HepG2 (cell line): ENCODE measurements around the gene ANKRD13C. TPM values are rescaled to one million over a fixed set of nuclear protein-coding genes. Genes with fewer than 3 reads are reported as not detected.

Source experiments
- ARNTL ChIP-seq: sonication (generic); formaldehyde crosslinking; IDR thresholded peaks from 2 replicates; pipeline ENCODE4 v1.4.0; 2020; ENCODE audit warnings: mild to moderate bottlenecking, missing genetic modification reagents
- ATF7 ChIP-seq, 2 experiments: fragments of 450-650 bp in 1 of 2; sonication (generic) in 1 of 2; formaldehyde crosslinking in 1 of 2; IDR thresholded peaks; 2 replicates each; pipeline versions ENCODE4 v1.4.0 to v1.6.1; 2016 to 2020; ENCODE audit warnings: antibody characterized with exemption in 1 of 2, mild to moderate bottlenecking in 1 of 2, missing genetic modification reagents in 1 of 2
- GATAD1 ChIP-seq: IDR thresholded peaks from 2 replicates; pipeline ENCODE4 v1.6.1; 2016; ENCODE audit warnings: missing genetic modification reagents, missing compliant biosample characterization
- HDAC1 ChIP-seq: sonication (generic); formaldehyde crosslinking; IDR thresholded peaks from 2 replicates; pipeline ENCODE4 v1.5.1; 2020; ENCODE audit warnings: mild to moderate bottlenecking, missing genetic modification reagents
- MEIS2 ChIP-seq: sonication (generic); formaldehyde crosslinking; IDR thresholded peaks from 2 replicates; pipeline ENCODE4 v1.9.0; 2021; ENCODE audit warnings: mild to moderate bottlenecking, missing genetic modification reagents
- MIER3 ChIP-seq: IDR thresholded peaks from 2 replicates; pipeline ENCODE4 v1.6.1; 2016; ENCODE audit warnings: missing compliant biosample characterization, borderline replicate concordance
- MIXL1 ChIP-seq: IDR thresholded peaks from 2 replicates; pipeline ENCODE4 v1.6.1; 2016
- NFATC3 ChIP-seq: sonication (generic); formaldehyde crosslinking; IDR thresholded peaks from 2 replicates; pipeline ENCODE4 v1.5.1; 2020; ENCODE audit warnings: mild to moderate bottlenecking, missing genetic modification reagents
- SPEN ChIP-seq: sonication (generic); formaldehyde crosslinking; IDR thresholded peaks from 2 replicates; pipeline ENCODE4 v1.5.1; 2020; ENCODE audit warnings: low read depth, mild to moderate bottlenecking, missing genetic modification reagents
- ZC3H4 ChIP-seq: sonication (generic); formaldehyde crosslinking; IDR thresholded peaks from 2 replicates; pipeline ENCODE4 v1.4.0; 2020; ENCODE audit warnings: missing genetic modification reagents, borderline replicate concordance
- ZNF253 ChIP-seq: sonication (generic); formaldehyde crosslinking; IDR thresholded peaks from 2 replicates; pipeline ENCODE4 v1.8.0; 2022; ENCODE audit warnings: mild to moderate bottlenecking, missing genetic modification reagents, borderline replicate concordance
- ZNF282 ChIP-seq: fragments of 450-650 bp; IDR thresholded peaks from 2 replicates; pipeline ENCODE4 v1.6.1; 2018; ENCODE audit not compliant: partially characterized antibody
- ZNF30 ChIP-seq: sonication (generic); formaldehyde crosslinking; IDR thresholded peaks from 2 replicates; pipeline ENCODE4 v1.5.0; 2020; ENCODE audit warnings: mild to moderate bottlenecking, missing genetic modification reagents
- ZNF510 ChIP-seq: sonication (generic); formaldehyde crosslinking; IDR thresholded peaks from 2 replicates; pipeline ENCODE4 v1.4.0; 2020; ENCODE audit warnings: low read depth, mild to moderate bottlenecking, missing genetic modification reagents
- ZNF747 ChIP-seq: sonication (generic); formaldehyde crosslinking; IDR thresholded peaks from 2 replicates; pipeline ENCODE4 v1.8.1; 2023; ENCODE audit warnings: missing genetic modification reagents, mild to moderate bottlenecking, borderline replicate concordance
- ZNF749 ChIP-seq: sonication (generic); formaldehyde crosslinking; IDR thresholded peaks from 2 replicates; pipeline ENCODE4 v1.8.0; 2022; ENCODE audit warnings: mild to moderate bottlenecking, missing genetic modification reagents, moderate library complexity, borderline replicate concordance
- polyA plus RNA-seq, 8 experiments: library from polyadenylated mRNA; depleted of rRNA in 3 of 8; stranded (reverse) in 7 of 8; unstranded in 1 of 8; fragments of >200 nt; fragmentation: Illumina TruSeq in 4 of 8; extraction: Trizol in 4 of 8; gene quantifications; 2 replicates each; pipeline versions ENCODE4 v1.2.1 to v1.2.3, GENCODE V29; 2011 to 2016; ENCODE audit warnings: low read depth in 4 of 8, missing spikeins in 1 of 8, mixed read lengths in 1 of 8; ENCODE audit not compliant: insufficient read depth in 1 of 8
- total RNA-seq, 5 experiments: library from RNA; depleted of rRNA; stranded (reverse); fragments of >200 nt; fragmentation: Illumina TruSeq; extraction: Trizol; gene quantifications; 2 replicates each; pipeline ENCODE4 v1.2.3, GENCODE V29; 2016; ENCODE audit warnings: low read depth in 1 of 5
- TF ChIP-seq, protein P1 (sequence below): sonication (generic); formaldehyde crosslinking; IDR thresholded peaks from 2 replicates; pipeline ENCODE4 v1.4.0; 2020; ENCODE audit warnings: missing genetic modification reagents
- TF ChIP-seq, protein P2 (sequence below): sonication (generic); formaldehyde crosslinking; IDR thresholded peaks from 2 replicates; pipeline ENCODE4 v1.8.0; 2022; ENCODE audit warnings: mild to moderate bottlenecking, missing genetic modification reagents; ENCODE audit not compliant: insufficient replicate concordance
- TF ChIP-seq, protein P3 (sequence below): sonication (generic); formaldehyde crosslinking; IDR thresholded peaks from 2 replicates; pipeline ENCODE4 v1.4.0; 2020; ENCODE audit warnings: missing genetic modification reagents, mild to moderate bottlenecking, borderline replicate concordance
- TF ChIP-seq, protein P4 (sequence below): sonication (generic); formaldehyde crosslinking; IDR thresholded peaks from 2 replicates; pipeline ENCODE4 v1.8.1; 2023; ENCODE audit warnings: mild to moderate bottlenecking, missing genetic modification reagents, borderline replicate concordance

ANKRD13C gene
- total and polyA plus RNA-seq, 2 of the 13 experiments (the other 11 are each of a cell fraction or from before 2014, with no cell fraction given) = 6.2 to 17.6 TPM

DNA sequence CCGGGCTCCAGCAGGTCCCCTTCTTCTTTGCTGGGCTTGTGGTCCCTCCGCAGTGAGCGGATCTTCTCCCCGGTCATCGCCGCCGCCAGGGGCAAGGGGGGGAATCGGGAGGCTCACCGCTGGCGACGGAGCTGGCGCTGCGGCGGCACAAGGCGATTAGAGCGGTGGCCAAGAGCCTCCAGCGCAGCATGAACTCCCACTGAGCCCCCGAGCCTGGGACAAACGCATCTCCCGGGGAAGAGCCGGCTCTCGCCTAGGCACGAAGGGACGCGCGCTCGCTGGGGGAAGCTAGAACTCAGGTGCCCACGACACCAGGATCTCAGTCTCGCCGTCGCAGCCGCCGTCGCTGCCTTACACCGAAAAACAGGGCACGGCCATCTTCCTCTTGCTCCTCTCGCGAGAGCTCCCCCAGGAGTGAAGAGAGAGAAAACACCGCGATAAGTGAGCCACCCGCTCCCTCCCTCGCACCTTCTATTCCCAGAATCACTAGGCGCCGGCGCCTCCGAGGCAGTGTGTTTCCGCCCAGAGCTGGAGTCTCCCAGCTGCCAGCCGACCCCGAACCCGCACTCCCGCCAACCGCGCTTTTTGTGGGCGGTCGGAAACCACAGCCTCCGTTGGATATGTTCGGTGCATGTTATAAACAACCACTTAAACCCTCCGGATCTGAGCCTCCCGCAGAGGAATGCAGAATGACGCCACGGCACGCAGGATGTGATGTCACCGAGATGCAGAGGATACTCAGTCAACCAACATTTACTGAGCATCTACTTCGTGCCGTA, at the start of gene ANKRD13C (continued):
- TF ChIP-seq, protein P1, sequence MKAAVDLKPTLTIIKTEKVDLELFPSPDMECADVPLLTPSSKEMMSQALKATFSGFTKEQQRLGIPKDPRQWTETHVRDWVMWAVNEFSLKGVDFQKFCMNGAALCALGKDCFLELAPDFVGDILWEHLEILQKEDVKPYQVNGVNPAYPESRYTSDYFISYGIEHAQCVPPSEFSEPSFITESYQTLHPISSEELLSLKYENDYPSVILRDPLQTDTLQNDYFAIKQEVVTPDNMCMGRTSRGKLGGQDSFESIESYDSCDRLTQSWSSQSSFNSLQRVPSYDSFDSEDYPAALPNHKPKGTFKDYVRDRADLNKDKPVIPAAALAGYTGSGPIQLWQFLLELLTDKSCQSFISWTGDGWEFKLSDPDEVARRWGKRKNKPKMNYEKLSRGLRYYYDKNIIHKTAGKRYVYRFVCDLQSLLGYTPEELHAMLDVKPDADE = no peak
- TF ChIP-seq ZNF30 = peak; percentile 72; the same call in 1 of the 2 replicates
- 0 out of 2 replicates have a peak, but pooled peaks have one; percentile 20 for TF ChIP-seq MIXL1 (CRISPR knock-in tag)
- 0 out of 2 replicates have a peak, but pooled peaks have one; percentile 58 for TF ChIP-seq NFATC3
- no peak for TF ChIP-seq MEIS2 (CRISPR knock-in tag)
- TF ChIP-seq, protein P2, sequence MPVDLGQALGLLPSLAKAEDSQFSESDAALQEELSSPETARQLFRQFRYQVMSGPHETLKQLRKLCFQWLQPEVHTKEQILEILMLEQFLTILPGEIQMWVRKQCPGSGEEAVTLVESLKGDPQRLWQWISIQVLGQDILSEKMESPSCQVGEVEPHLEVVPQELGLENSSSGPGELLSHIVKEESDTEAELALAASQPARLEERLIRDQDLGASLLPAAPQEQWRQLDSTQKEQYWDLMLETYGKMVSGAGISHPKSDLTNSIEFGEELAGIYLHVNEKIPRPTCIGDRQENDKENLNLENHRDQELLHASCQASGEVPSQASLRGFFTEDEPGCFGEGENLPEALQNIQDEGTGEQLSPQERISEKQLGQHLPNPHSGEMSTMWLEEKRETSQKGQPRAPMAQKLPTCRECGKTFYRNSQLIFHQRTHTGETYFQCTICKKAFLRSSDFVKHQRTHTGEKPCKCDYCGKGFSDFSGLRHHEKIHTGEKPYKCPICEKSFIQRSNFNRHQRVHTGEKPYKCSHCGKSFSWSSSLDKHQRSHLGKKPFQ (CRISPR knock-in tag) = peak; percentile 58
- TF ChIP-seq ZC3H4 (CRISPR knock-in tag) = 0 out of 2 replicates have a peak, but pooled peaks have one; percentile 51
- TF ChIP-seq ZNF282 = no peak
- TF ChIP-seq, protein P3, sequence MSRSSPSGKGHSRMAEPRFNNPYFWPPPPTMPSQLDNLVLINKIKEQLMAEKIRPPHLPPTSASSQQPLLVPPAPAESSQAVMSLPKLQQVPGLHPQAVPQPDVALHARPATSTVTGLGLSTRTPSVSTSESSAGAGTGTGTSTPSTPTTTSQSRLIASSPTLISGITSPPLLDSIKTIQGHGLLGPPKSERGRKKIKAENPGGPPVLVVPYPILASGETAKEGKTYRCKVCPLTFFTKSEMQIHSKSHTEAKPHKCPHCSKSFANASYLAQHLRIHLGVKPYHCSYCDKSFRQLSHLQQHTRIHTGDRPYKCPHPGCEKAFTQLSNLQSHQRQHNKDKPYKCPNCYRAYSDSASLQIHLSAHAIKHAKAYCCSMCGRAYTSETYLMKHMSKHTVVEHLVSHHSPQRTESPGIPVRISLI (CRISPR knock-in tag) = no peak
- TF ChIP-seq MIER3 (CRISPR knock-in tag) = 0 out of 2 replicates have a peak, but pooled peaks have one; percentile 25
- TF ChIP-seq, protein P4, sequence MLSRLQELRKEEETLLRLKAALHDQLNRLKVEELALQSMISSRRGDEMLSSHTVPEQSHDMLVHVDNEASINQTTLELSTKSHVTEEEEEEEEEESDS (CRISPR knock-in tag) = no peak
- TF ChIP-seq ZNF747 (CRISPR knock-in tag) = no peak
- peak; percentile 36; the same call in 1 of the 2 replicates for TF ChIP-seq ATF7 (IDR thresholded peaks at IDR 0.05)
- TF ChIP-seq ATF7 (CRISPR knock-in tag; IDR thresholded peaks at IDR 0.05) = peak; percentile 84; the same call in 1 of the 2 replicates
- peak; percentile 66 for TF ChIP-seq ARNTL (CRISPR knock-in tag)
- peak; percentile 81; the same call in 1 of the 2 replicates for TF ChIP-seq SPEN (CRISPR knock-in tag)
- peak; percentile 90 for TF ChIP-seq GATAD1 (CRISPR knock-in tag)
- peak; percentile 61; the same call in 1 of the 2 replicates for TF ChIP-seq ZNF253 (CRISPR knock-in tag)
- TF ChIP-seq ZNF749 (CRISPR knock-in tag) = peak; percentile 89; the same call in 1 of the 2 replicates
- TF ChIP-seq HDAC1 (CRISPR knock-in tag) = peak; percentile 77
- TF ChIP-seq ZNF510 (CRISPR knock-in tag) = no peak
